ENCODE data around the gene ZNF133.
"Not testable (repeated sequence)": the region's sequence is repeated elsewhere in the genome, so short reads cannot be mapped to it uniquely, and the experiment has no call there.

Gene ZNF133

DNA sequence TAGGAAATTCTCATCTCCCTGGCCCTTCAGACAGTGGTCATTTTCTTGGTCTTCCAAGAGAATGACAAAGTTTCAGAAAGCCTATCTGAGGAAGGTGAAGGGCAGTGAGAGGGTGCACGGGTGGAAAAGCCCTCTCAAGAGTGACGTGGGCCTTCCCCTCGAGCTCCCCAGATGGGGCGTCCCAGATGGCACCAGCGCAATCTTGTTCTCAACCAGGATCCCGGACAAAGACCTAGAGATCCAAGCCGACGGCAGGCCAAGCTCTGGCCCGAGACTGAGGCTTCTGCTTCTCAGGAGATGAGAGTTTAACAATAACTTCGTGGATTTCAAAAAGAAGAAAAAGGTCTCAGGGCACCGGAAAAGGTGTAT lies 797 bp upstream of the ZNF133 start:
- DNase-seq: peak in 1 of 4 experiments; percentile 18

DNA sequence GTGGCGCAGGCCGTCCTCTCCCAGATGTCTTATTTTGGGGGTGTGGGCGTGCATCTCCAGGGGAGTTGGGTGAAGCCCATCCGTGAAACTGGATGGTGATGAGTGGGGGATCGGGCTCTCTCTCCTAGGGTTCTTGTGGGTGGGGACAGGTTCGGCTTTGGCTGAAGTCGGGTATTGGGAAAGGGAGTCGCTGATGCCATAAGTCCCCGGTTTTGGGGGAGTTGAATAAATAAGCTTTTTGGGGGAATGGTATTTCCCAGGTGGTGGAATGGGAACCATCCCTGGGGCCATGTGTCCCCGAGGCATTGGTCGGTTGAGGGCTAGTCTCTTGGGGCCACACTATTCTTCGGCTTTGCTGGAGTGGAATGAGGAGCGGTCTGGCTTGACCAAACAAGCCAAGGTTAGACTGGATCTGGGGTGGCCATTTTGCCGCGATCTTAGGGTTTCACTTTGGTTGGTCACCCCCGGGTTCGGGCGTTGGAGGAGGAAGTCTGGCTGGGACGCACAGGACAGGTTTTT lies 481 bp downstream of the ZNF133 start:
- peak in 2 of 4 experiments; percentile 22 to 34 for DNase-seq

DNA sequence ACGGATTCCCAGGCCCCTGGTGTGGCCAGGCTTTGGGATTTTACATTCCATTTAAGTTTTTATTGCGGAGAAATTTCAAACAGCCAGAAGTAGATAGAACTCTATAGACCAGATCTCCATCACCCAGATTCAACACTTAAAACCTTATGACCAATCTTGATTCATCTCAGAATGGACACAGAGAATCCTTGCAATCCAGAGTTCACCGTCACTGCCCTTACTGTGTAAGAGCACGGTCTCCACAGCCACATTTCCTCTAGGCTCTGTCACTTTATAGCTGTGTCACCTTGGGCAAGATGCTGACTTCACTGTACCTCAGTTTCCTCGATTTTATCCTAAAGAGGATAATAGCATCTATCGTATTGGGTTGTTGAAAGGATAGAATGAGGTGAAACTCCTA lies 979 bp downstream of the ZNF133 start:
- no peak for DNase-seq

DNA sequence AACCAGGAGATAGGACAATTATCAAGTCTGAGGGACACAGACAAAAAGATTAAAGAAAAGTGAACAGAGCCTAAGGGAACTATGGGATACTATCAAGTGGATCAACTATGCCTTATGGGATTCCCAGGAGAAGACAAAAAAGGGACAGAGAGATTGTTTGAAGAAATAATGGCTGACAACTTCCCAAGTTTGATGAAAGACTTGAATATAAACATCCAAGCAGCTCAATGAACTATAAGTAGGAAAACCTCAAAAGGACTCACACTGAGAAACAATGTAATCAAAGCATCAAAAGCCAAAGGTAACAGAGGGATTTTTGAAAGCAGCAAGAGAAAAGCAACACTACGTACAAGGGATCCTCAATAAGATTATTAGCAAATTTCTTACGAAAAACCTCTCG lies 11.0 kb downstream of the ZNF133 start:
- DNase-seq: no peak

DNA sequence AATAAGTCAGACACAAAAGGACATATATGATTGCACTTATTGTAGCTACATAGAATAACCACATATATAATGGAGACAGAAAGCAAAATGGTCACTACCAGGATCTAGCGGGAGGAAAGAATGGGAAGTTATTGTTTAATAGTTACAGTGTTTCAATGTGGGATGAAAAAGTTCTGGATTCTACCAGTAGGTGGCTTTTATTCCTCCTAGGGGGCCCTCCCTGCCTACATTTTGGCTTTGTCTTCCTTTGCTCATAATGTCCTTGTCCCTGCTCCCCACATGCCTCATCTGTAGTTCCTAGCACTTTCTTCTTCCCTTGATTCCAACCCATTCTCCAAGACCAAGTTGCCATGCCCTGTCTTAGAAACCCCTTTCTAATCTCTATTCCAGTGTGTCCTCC lies 16.3 kb downstream of the ZNF133 start:
- no peak for DNase-seq

DNA sequence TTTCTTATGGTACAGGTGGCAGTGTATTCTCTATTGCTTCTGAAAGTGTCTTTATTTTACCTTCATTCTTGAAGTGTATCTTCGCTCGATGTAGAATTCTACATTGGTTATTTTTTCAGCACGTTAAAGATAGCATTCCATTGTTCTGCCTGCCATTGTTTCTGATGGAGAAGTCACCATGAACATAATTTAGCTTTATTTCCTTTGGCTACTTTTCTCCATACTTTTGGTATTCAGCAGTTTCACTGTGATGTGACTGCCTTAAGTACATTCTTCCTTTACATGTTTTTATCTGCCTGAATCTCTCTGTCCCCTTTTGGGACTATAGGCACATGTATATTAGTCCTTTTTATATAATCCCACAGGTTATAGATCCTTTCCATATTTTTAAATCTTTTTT lies 19.0 kb downstream of the ZNF133 start:
- no peak for DNase-seq

DNA sequence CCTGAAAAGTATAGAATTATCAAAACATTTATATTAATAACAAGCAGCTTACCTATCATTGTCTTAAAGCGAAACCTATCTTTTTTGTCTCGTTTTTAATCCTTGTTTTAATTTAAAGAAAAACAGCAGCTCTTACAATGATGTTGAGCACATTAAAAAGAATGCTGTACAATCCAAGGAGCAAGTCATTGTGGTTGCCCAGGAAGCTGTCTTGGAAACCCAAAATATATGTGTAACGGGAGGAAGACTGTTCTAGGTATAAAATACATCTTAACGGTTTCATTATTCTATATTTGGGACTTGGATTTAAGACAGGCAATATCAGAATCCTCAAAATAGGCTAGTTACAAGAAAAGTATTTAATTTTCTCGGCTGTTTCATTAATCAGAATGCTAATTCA lies 21.7 kb downstream of the ZNF133 start:
- no peak for DNase-seq

DNA sequence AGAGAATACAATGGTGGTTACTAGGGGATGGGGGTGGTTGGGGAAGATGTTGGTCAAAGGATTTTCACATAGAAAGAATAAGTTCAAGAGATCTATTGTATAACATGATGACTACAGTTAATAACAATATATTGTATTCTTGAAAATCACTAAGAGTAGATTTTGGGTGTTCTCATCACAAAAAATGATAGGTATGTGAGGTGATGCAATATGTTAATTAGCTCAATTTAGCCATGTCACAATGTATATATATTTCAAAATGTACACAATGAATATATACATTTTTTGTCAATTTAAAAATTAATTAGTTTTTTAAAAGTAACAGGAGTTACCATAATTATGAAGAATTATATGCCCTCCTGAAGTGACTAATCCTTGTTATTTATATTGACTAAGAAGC lies 22.3 kb downstream of the ZNF133 start:
- no peak for DNase-seq

DNA sequence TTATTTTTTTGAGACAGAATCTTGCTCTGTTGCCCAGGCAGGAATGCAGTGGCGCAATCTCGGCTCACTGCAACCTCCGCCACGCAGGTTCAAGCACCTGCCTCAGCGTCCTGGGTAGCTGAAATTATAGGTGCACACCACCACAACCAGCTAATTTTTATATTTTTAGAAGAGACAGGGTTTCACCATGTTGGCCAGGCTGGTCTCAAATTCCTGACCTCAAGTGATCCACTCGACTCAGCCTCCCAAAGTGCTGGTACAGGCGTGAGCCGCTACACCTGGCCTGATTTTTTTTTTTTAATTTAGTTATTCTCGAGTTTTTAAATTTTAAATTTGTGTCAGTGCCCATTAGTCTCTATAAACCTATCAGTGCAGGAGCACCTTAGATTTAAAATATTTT lies 24.4 kb downstream of the ZNF133 start:
- DNase-seq: no peak

DNA sequence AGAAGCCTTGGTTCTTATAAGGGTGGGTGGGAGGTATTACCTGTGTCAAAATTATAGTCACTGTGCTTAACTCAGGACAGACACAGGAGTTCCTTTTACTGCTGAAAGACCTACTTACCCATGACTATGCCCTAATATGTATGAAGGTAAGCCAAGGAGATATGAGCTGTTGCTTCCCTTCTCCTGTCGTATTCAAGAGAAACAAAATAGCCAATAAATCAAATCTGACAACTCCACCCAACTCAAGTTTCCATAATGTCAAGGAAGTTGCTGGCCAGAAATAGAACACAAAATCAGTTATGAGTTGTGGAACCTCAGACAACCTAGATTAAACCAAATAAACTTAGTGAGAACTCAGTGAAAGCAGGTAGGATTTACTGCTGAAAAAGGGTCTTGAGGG lies 25.1 kb downstream of the ZNF133 start:
- no peak for DNase-seq

DNA sequence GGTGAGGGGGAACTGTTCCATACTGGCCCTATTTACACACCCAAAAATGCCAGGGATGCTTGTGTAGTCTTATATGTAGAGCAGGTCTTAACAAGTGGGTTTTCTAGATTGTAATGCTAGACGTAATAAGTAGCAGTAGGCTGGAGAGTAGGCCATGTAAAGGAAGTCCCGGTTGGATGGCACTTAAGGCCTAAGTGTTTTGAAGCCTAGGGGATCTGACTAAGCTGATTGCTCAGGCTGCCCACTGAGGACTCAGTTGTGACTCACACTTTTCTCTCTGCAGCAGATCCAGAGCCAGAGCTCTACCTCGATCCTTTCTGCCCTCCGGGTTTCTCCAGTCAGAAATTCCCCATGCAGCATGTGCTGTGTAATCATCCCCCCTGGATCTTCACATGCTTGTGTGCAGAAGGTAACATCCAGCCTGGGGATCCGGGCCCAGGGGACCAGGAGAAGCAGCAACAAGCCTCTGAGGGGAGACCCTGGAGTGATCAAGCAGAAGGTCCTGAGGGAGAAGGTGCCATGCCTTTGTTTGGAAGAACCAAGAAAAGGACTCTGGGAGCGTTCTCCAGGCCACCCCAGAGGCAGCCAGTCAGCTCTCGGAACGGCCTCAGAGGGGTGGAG lies 26.6 kb downstream of the ZNF133 start:
- DNase-seq: no peak

DNA sequence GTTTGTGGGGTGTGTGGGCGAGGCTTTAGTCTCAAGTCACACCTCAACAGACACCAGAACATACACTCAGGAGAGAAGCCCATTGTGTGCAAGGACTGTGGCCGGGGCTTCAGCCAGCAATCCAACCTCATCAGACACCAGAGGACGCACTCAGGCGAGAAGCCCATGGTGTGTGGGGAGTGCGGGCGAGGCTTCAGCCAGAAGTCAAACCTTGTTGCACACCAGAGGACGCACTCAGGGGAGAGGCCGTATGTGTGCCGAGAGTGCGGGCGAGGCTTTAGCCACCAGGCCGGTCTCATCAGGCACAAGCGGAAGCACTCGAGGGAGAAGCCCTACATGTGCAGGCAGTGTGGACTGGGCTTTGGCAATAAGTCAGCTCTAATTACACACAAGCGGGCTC lies 27.8 kb downstream of the ZNF133 start:
- no peak for DNase-seq

DNA sequence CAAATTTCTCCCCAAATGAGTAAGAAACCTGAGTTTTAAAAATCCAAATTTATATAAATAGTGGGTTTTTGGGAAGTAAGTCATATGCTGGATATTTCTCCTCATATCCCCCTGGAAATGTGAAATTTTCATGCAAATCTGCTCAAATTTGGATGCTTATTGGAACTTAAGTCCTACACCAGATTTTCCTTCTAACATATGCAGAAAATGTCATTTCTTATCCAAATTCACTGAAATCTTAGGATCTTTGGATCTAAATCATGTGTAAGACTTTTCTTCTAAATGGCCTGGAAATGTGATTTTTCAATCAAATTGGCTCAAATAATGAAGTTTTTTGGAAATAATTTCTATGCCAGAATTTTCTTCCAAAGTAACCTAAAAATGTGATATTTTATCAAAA lies 33.0 kb downstream of the ZNF133 start:
- DNase-seq: no peak

DNA sequence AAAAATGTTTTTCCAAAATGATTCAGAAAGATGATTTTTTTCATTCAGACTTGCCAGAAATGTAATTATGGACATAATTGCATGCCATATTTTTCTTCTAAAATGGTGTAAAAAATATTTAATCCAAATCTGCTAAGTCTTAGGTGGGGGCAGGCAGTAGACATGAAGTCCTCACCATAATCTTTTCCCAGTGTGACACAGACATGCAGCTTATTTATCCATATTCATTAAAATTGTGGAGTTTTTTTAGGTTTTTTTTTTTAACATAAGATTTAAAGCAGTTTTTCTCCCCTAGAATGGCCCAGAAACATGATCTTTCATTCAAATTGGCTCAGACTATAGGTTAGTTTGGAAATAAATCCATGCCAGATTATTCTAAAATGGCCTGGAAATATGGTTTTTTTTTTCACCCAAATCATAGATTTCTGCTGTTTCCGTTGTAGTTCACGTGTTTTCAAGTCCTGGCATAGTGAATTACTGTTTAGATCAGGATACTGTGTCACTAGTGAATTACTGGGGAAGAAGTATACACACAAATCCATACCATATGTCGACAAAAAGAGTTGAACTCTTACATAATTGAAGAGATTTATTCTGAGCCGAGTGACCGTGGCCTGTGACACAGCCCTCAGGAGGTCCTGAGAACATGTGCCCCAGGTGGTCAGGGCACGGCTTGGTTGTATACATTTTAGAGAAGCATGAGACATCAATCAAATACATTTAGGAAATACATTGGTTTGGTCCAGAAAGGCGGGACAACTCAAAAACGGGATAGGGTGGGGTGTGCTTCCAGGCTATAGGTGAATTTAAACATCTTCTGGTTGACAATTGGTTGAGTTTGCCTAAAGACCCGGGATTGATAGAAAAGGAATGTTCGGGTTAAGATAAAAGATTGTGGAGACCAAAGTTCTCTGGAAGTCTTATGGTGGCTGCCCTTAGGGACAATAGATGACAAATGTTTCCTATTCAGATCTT lies 33.9 kb downstream of the ZNF133 start:
- DNase-seq: no peak

DNA sequence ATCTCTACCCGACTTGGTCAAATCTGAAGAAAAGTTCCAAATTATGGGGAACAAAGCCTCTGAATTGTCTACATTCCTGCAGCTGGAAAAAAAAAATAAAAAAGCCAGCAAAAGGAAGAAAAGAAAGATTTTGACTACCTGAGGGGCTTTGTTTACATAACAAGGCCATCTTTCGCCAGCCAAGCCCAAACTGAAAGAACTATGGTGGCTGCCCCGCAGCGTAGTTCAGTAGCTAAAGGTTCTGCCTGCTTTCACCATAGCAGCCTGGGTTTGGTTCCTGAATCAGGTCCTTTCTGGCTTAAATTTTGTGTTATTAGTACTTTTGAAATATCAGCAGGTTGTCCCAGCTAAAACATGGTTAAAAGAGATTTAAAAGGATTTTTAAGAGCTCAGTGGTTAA lies 35.4 kb downstream of the ZNF133 start:
- DNase-seq: peak in 1 of 4 experiments; percentile 26

DNA sequence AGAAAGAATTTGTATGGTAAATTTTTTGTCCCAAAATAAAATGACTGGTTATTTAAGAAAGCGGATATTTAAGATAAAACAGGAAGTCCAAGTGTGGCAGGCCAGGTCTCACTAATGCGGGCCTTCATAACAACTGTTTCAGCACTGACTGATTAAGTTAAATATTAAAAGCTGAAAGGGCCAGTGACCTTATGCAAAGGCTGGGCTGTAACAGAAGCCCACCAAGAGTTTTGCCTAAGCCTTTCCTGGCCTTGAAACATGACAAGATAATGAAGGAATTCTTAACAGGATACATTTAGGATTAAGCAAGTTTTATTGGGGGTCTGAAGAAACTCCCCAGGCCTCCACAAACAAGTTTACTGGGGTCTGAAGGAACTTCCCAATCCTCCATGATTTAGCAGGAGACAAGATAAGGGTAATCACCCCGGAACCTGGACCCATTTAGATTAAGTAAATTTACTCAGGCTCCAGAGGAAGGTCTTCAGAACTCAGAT lies 36.3 kb downstream of the ZNF133 start:
- peak in 2 of 4 experiments; percentile 19 to 30 for DNase-seq

DNA sequence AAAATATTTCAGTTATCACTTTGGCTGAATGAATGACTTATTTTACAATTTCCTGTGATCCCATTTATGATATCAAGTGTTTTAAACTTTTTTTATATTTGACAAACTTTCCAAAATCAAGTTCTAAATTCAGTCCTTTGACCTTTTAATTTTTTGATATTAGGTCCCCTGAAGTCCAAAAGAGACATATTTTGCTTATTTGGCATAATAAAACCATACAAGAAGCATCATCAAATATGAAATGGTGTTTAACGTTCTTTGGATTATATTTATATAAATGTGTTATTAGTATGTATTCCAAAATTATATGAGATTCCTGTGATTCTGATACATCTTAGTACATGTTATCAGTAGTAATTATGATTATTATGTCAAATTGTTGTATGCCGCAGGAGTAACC lies 38.7 kb downstream of the ZNF133 start:
- DNase-seq: no peak

DNA sequence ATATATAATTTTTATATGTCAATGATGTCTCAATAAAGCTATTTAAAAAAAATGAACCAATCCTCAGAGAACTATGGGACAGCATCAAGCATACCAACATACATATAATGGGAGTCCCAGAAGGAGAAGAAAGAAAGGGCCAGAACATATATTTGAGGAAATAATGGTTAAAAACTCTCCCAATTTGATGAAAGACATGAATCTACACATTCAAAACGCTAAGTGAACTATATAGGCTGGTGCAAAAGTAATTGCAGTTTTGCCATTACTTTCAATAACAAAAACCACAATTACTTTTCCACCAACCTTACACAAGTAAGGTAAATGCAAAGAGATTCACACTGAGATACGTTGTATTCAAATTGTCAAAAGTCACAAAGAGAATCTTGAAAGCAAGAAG lies 43.4 kb downstream of the ZNF133 start:
- no peak for DNase-seq

DNA sequence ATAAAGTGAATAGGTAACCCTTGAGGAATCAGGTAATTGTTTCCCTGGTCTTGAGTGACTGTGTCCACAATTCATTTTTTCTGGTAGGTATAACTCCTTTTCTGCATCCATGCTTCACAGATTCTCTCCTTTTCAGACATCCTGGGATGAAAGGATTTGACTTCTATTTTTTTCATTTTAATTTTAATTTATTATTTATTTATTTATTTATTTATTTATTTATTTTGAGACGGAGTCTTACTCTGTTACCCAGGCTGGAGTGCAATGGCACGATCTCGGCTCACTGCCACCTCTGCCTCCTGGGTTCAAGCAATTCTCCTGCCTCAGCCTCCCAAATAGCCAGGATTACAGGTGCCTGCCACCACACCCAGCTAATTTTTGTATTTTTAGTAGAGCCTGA lies 61.4 kb downstream of the ZNF133 start:
- DNase-seq: not testable (repeated sequence)

DNA sequence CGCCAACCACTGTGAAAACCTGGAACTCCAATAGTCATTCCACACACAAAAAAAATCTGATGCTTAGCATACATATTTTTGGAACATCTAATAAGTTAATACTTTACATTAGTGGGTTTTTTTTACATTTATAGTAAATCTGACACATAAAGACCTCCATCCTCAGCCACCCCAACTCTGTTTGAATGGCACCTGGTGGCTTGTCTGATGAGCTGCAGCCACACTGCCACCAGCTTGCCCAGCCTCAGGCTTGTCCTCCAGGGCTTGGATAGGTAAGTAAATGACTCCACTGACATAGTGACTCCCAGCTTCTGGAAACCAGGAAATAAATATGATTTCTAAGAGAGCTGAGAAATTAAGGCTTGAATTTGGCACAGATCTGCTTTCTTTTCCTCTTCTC lies 71.5 kb downstream of the ZNF133 start:
- no peak for DNase-seq

DNA sequence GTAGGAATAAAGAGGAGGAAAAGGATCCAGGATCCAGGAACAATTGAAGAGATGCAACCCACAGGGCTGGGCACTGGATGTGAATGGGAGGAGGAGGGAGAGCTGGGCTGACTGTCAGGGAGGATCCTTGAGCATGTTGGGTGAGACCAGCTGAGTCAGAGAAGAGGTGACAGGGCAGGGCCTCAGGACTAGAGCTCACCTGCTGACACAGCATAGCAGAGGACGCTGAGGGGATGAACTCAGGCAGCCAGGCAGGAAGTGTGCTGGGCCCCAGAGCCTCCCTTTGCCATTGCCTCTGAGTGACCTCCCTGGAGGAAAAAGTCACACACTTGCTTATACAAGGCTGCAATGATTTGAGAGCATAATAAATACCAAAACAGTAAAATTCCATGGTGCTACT lies 72.3 kb downstream of the ZNF133 start:
- DNase-seq: no peak

DNA sequence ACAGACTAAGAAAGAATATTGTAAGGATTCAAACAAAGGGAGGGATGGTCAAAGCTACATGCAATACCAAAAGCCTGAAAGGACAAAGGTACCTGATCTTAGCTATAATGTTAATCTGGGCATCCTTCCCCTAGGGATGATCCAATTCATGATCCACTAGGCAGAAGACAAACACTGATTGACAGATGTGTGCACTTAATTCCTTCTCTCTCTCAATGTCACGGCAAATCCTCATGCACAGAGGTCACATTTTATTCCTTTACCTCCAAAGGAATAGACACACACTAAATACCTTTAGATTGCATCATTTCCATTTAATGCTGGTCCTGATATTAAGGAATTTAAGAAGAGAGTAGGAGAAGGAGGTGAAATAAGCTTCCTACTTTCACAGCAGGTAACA lies 73.4 kb downstream of the ZNF133 start:
- no peak for DNase-seq

DNA sequence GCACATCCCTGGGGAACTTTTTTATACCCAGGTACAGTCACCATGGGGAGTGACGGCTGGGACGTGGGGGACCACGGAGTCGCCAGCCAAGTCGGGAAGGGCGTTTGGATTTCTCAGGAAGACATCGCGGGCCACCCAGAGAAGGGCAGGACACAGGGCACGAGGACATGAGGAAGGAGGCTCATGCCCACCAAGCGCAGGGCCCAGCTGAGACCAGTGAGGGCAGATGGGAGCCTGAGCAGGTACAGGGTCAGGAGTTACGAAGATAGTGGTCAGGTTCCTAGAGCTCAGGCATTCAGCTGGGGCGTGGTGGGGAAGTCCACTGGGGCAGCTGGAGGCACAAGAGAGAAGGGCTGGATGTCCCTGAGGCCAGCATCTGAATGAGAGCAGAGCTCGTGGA lies 74.6 kb downstream of the ZNF133 start:
- no peak for DNase-seq

DNA sequence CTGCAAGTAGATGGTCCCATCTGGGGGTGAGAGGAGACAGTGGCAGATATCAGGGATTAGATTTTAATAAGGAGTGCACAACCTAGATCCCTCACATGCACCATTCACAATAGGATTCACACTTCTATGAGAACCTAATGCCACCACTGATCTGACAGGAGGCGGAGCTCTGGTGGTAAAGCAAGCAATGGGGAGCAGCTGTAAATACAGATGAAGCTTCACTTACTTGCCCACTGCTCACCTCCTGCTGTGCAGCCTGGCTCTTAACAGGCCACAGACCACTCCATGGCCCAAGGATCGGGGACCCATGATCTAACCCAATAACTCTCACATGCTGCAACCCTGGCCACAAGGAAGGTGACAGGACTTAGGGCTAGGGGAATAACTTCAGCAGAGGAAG lies 75.4 kb downstream of the ZNF133 start:
- DNase-seq: no peak
